Measurements from ENCODE around the gene TMED4. TPM values are rescaled to one million over a fixed set of nuclear protein-coding genes. Genes with fewer than 3 reads are reported as not detected.

The TMED4 gene
- total and polyA plus RNA-seq, 4 experiments from 2014 or later: 65.4 to 110 (median 87.9) TPM

- peaks cover 33 to 74% of the 10 kb centered on the region in 2 donors for H3K36me3 Mint-ChIP-seq
- Histone ChIP-seq H3K27ac (ENCODE audit: low read depth, low read length) (peak within 1 kb of the TSS; percentile 94), H3K9me3 (ENCODE audit: control insufficient read depth in 1 of 2, low read length in 2 of 2) (no peaks in the 10 kb centered on the region), H3K27me3 (ENCODE audit: insufficient read depth, low read length) (no peaks in the 10 kb centered on the region), H3K4me1 (ENCODE audit: insufficient read depth, low read length) (peaks cover 30% of the 10 kb centered on the region), H3K36me3 (ENCODE audit: insufficient read depth, low read length) (peaks cover 48% of the 10 kb centered on the region), H3K4me3 (ENCODE audit: low read length in 2 of 2) (peak within 1 kb of the TSS; percentile 93)
- ChIA-PET CTCF (ENCODE audit: partially characterized antibody) (interaction anchor here (1.0 to 5.4 kb wide), 7 partner anchors 9 to 313 kb away, joined by 3 to 36 read pairs (median 4); partner anchors contain the start of gene TMED4), POLR2A (ENCODE audit: partially characterized antibody) (interaction anchor here (0.6 to 5.8 kb wide), 22 partner anchors 8 to 537 kb away, joined by 3 to 67 read pairs (median 6); partner anchors contain the start of genes DBNL, H2AZ2, NUDCD3 and OGDH)
- peak within 1 kb of the TSS; percentile 94 to 99 (median 96) for H3K4me3 Mint-ChIP-seq
- H3K9me3 Mint-ChIP-seq: no peaks in the 10 kb centered on the region
- no peaks in the 10 kb centered on the region for H3K27me3 Mint-ChIP-seq
- intact Hi-C loops (cut with micrococcal nuclease): loop anchor here (1.0 to 5.0 kb wide), 6 partner anchors 9 to 491 kb away; partner anchors contain the start of genes NUDCD3, OGDH, POLM and PPIA
- peaks cover 26 to 41% (median 34%) of the 10 kb centered on the region in 4 donors for H3K4me1 Mint-ChIP-seq
- peak within 1 kb of the TSS; percentile 97 to 99 (median 99) for H3K27ac Mint-ChIP-seq
- DNase-seq: peak; percentile 87 to 93 (median 88)
These were observed 8.4 kb downstream of the TMED4 start, which contains the start of gene DDX56 for GRCh38 chr7:44573464-44574286. TSS of gene DDX56 (minus strand) at chr7:44573908. CDS start at chr7:44573895, 13 bp downstream.

- Mint-ChIP-seq H3K4me3 (peak overlapping the region; percentile 94 to 99 (median 96)), H3K27me3 (no peaks in the 10 kb centered on the region), H3K9me3 (no peaks in the 10 kb centered on the region), H3K36me3 (peaks cover 35 to 72% of the 10 kb centered on the region in 2 donors), H3K4me1 (peaks cover 26 to 41% (median 34%) of the 10 kb centered on the region in 4 donors), H3K27ac (peak overlapping the region; percentile 97 to 99 (median 99))
- Histone ChIP-seq H3K4me1 (ENCODE audit: insufficient read depth, low read length) (peaks cover 31% of the 10 kb centered on the region), H3K4me3 (ENCODE audit: low read length in 2 of 2) (peak overlapping the region; percentile 93), H3K36me3 (ENCODE audit: insufficient read depth, low read length) (peaks cover 51% of the 10 kb centered on the region), H3K9me3 (ENCODE audit: control insufficient read depth in 1 of 2, low read length in 2 of 2) (no peaks in the 10 kb centered on the region), H3K27me3 (ENCODE audit: insufficient read depth, low read length) (no peaks in the 10 kb centered on the region), H3K27ac (ENCODE audit: low read depth, low read length) (peak overlapping the region; percentile 94)
- ChIA-PET CTCF (ENCODE audit: partially characterized antibody) (interaction anchor here (0.9 to 5.4 kb wide), 8 partner anchors 8 to 314 kb away, joined by 3 to 36 read pairs (median 4); partner anchors contain the start of gene NUDCD3), POLR2A (ENCODE audit: partially characterized antibody) (interaction anchor here (1.0 to 5.8 kb wide), 14 partner anchors 7 to 538 kb away, joined by 3 to 67 read pairs (median 14); partner anchors contain the start of genes DBNL, H2AZ2, NUDCD3 and OGDH)
- DNase-seq: no peak
- intact Hi-C loops (cut with micrococcal nuclease): loop anchor here (2.0 to 5.0 kb wide), 3 partner anchors 35 to 490 kb away; partner anchors contain the start of genes OGDH, POLM and ZMIZ2
These were observed 9.3 kb downstream of the TMED4 start for GRCh38 chr7:44572771-44573170.

GRCh38 chr7:44569959-44570358 lies 12.1 kb downstream of the TMED4 start:
- peaks cover 20 to 39% (median 31%) of the 10 kb centered on the region in 4 donors for H3K4me1 Mint-ChIP-seq
- no peak overlapping the region for H3K4me3 Mint-ChIP-seq
- peaks cover 68% of the 10 kb centered on the region for H3K36me3 ChIP-seq (ENCODE audit: insufficient read depth, low read length)
- POLR2A ChIA-PET (ENCODE audit: partially characterized antibody): interaction anchor here (1.0 to 5.8 kb wide), 3 partner anchors 8 to 69 kb away, joined by 3 to 67 read pairs (median 3); partner anchors contain the start of gene TMED4
- no peaks in the 10 kb centered on the region for H3K27me3 ChIP-seq (ENCODE audit: insufficient read depth, low read length)
- no peaks in the 10 kb centered on the region for H3K9me3 ChIP-seq (ENCODE audit: control insufficient read depth in 1 of 2, low read length in 2 of 2)
- H3K4me1 ChIP-seq (ENCODE audit: insufficient read depth, low read length): peaks cover 37% of the 10 kb centered on the region
- DNase-seq: no peak
- CTCF ChIA-PET (ENCODE audit: partially characterized antibody): no interaction called here
- H3K4me3 ChIP-seq (ENCODE audit: low read length in 2 of 2): no peak overlapping the region
- intact Hi-C loops (cut with micrococcal nuclease): loop anchor here (5.0 kb wide), 2 partner anchors 37 to 488 kb away; partner anchors contain the start of genes OGDH and POLM
- H3K9me3 Mint-ChIP-seq: no peaks in the 10 kb centered on the region
- H3K27ac ChIP-seq (ENCODE audit: low read depth, low read length): no peak overlapping the region
- H3K36me3 Mint-ChIP-seq: peaks cover 49 to 88% of the 10 kb centered on the region in 2 donors
- H3K27ac Mint-ChIP-seq: peak overlapping the region in 2 of 7 donors; percentile 35 to 48
- no peaks in the 10 kb centered on the region for H3K27me3 Mint-ChIP-seq

- Histone ChIP-seq H3K4me1 (ENCODE audit: insufficient read depth, low read length) (peaks cover 30% of the 10 kb centered on the region), H3K9me3 (ENCODE audit: control insufficient read depth in 1 of 2, low read length in 2 of 2) (no peaks in the 10 kb centered on the region), H3K27me3 (ENCODE audit: insufficient read depth, low read length) (no peaks in the 10 kb centered on the region), H3K36me3 (ENCODE audit: insufficient read depth, low read length) (peaks cover 70% of the 10 kb centered on the region), H3K4me3 (ENCODE audit: low read length in 2 of 2) (no peak overlapping the region), H3K27ac (ENCODE audit: low read depth, low read length) (no peak overlapping the region)
- Mint-ChIP-seq H3K36me3 (peaks cover 53 to 88% of the 10 kb centered on the region in 2 donors), H3K9me3 (no peaks in the 10 kb centered on the region), H3K4me1 (peaks cover 12 to 30% (median 22%) of the 10 kb centered on the region in 4 donors), H3K4me3 (no peak overlapping the region), H3K27ac (peak overlapping the region in 4 of 7 donors; percentile 22 to 65 (median 42)), H3K27me3 (no peaks in the 10 kb centered on the region)
- ChIA-PET CTCF (ENCODE audit: partially characterized antibody) (interaction anchor here (1.2 to 5.1 kb wide), 2 partner anchors 12 to 548 kb away, joined by 3 to 32 read pairs; partner anchors contain the start of gene TMED4), POLR2A (ENCODE audit: partially characterized antibody) (interaction anchor here (0.5 to 5.8 kb wide), 8 partner anchors 9 to 430 kb away, joined by 3 to 67 read pairs (median 3); partner anchors contain the start of genes NUDCD3, PURB and TMED4)
- DNase-seq: no peak
- intact Hi-C loops (cut with micrococcal nuclease): no loop called here
These were observed 13.1 kb downstream of the TMED4 start for GRCh38 chr7:44568771-44569560.

GRCh38 chr7:44567884-44568283 lies 14.1 kb downstream of the TMED4 start:
- H3K4me3 Mint-ChIP-seq: no peak overlapping the region
- no peaks in the 10 kb centered on the region for H3K27me3 ChIP-seq (ENCODE audit: insufficient read depth, low read length)
- no peak overlapping the region for H3K27ac ChIP-seq (ENCODE audit: low read depth, low read length)
- H3K36me3 Mint-ChIP-seq: peaks cover 53 to 81% of the 10 kb centered on the region in 2 donors
- no peaks in the 10 kb centered on the region for H3K9me3 ChIP-seq (ENCODE audit: control insufficient read depth in 1 of 2, low read length in 2 of 2)
- H3K4me3 ChIP-seq (ENCODE audit: low read length in 2 of 2): no peak overlapping the region
- H3K27ac Mint-ChIP-seq: peak overlapping the region in 2 of 7 donors; percentile 66 to 78
- DNase-seq: no peak
- ChIA-PET CTCF (ENCODE audit: partially characterized antibody) (interaction anchor here (0.8 to 5.1 kb wide), 3 partner anchors 13 to 547 kb away, joined by 3 to 32 read pairs (median 3); partner anchors contain the start of gene TMED4), POLR2A (ENCODE audit: partially characterized antibody) (interaction anchor here (1.0 to 1.4 kb wide), 4 partner anchors 9 to 78 kb away, joined by 3 to 4 read pairs (median 3); partner anchors contain the start of gene NUDCD3)
- H3K9me3 Mint-ChIP-seq: no peaks in the 10 kb centered on the region
- H3K27me3 Mint-ChIP-seq: no peaks in the 10 kb centered on the region
- peaks cover 70% of the 10 kb centered on the region for H3K36me3 ChIP-seq (ENCODE audit: insufficient read depth, low read length)
- intact Hi-C loops (cut with micrococcal nuclease): no loop called here
- peaks cover 8 to 19% (median 15%) of the 10 kb centered on the region in 4 donors for H3K4me1 Mint-ChIP-seq
- peaks cover 22% of the 10 kb centered on the region for H3K4me1 ChIP-seq (ENCODE audit: insufficient read depth, low read length)

- H3K36me3 Mint-ChIP-seq: peaks cover 46 to 70% of the 10 kb centered on the region in 2 donors
- H3K36me3 ChIP-seq (ENCODE audit: insufficient read depth, low read length): peaks cover 58% of the 10 kb centered on the region
- H3K9me3 ChIP-seq (ENCODE audit: control insufficient read depth in 1 of 2, low read length in 2 of 2): no peaks in the 10 kb centered on the region
- ChIA-PET CTCF (ENCODE audit: partially characterized antibody) (interaction anchor here (0.6 to 5.1 kb wide), 8 partner anchors 15 to 547 kb away, joined by 3 to 32 read pairs (median 5); partner anchors contain the start of genes DBNL and TMED4), POLR2A (ENCODE audit: partially characterized antibody) (interaction anchor here (4.2 kb wide), 1 partner anchor 15 kb away, joined by 24 read pairs; the partner anchor contains the start of gene TMED4)
- peaks cover 1 to 11% (median 7%) of the 10 kb centered on the region in 4 donors for H3K4me1 Mint-ChIP-seq
- intact Hi-C loops (cut with micrococcal nuclease): no loop called here
- H3K27ac ChIP-seq (ENCODE audit: low read depth, low read length): no peak overlapping the region
- peak overlapping the region in 3 of 7 donors; percentile 4 to 79 (median 33) for H3K27ac Mint-ChIP-seq
- no peaks in the 10 kb centered on the region for H3K9me3 Mint-ChIP-seq
- H3K27me3 Mint-ChIP-seq: no peaks in the 10 kb centered on the region
- DNase-seq: no peak
- no peaks in the 10 kb centered on the region for H3K27me3 ChIP-seq (ENCODE audit: insufficient read depth, low read length)
- H3K4me3 ChIP-seq (ENCODE audit: low read length in 2 of 2): no peak overlapping the region
- H3K4me3 Mint-ChIP-seq: no peak overlapping the region
- peaks cover 10% of the 10 kb centered on the region for H3K4me1 ChIP-seq (ENCODE audit: insufficient read depth, low read length)
These were observed 15.4 kb downstream of the TMED4 start for GRCh38 chr7:44566680-44567079.
